ENCODE data around the gene ZDHHC7.

ZDHHC7 gene

DNA sequence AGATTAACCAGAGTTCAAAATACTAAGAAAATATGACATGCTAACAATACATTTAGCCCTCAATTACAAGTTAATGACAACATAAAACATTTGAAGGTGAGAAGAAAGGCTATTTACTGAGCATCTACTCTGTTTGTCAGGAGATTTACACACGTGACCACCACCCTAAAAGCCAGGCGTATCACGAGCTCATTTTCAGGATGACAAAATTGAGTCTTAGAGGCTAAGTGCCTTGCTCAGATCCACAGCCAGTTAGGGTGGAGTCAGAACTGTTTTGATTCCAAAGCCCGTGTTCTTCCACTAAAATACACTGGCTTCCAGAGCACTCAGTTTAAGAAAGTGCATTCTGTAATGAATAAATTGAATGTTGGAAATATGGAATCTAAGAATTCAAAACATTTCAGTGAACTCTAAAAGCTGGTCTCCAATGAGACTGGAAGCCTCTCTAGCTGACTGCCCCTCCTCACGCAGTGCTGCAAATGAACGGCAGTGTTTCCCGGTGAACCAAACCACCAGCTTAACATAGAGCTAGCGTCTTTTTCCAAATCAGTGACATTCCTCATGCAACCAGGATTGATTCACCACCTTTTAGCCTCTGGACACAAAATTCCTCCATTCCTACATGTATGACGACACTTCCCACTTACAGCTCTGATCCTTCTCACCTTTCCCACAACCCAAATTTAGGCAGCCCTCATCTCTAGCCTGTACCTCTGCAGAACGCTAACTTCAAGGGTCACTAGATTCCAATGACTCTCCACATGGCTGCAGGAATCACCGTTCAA, 5.9 kb downstream of the ZDHHC7 start:
- Histone ChIP-seq H3K27ac (peak overlapping the region; percentile 86), H3K27me3 (replicated peaks) (no peaks in the 10 kb centered on the region), H3K36me3 (replicated peaks) (no peaks in the 10 kb centered on the region), H3K4me3 (ENCODE audit: low read depth, low read length) (no peak overlapping the region)
- TF ChIP-seq, protein P1, sequence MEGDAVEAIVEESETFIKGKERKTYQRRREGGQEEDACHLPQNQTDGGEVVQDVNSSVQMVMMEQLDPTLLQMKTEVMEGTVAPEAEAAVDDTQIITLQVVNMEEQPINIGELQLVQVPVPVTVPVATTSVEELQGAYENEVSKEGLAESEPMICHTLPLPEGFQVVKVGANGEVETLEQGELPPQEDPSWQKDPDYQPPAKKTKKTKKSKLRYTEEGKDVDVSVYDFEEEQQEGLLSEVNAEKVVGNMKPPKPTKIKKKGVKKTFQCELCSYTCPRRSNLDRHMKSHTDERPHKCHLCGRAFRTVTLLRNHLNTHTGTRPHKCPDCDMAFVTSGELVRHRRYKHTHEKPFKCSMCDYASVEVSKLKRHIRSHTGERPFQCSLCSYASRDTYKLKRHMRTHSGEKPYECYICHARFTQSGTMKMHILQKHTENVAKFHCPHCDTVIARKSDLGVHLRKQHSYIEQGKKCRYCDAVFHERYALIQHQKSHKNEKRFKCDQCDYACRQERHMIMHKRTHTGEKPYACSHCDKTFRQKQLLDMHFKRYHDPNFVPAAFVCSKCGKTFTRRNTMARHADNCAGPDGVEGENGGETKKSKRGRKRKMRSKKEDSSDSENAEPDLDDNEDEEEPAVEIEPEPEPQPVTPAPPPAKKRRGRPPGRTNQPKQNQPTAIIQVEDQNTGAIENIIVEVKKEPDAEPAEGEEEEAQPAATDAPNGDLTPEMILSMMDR (IDR thresholded peaks at IDR 0.05; ENCODE audit: low read depth, low read length, missing control alignments), result no peak
- no peak for DNase-seq
- in situ Hi-C loops (cut with HindIII; ENCODE audit: low pct_ligation_motif_present, low sequenced_read_pairs), result no loop called here

DNA sequence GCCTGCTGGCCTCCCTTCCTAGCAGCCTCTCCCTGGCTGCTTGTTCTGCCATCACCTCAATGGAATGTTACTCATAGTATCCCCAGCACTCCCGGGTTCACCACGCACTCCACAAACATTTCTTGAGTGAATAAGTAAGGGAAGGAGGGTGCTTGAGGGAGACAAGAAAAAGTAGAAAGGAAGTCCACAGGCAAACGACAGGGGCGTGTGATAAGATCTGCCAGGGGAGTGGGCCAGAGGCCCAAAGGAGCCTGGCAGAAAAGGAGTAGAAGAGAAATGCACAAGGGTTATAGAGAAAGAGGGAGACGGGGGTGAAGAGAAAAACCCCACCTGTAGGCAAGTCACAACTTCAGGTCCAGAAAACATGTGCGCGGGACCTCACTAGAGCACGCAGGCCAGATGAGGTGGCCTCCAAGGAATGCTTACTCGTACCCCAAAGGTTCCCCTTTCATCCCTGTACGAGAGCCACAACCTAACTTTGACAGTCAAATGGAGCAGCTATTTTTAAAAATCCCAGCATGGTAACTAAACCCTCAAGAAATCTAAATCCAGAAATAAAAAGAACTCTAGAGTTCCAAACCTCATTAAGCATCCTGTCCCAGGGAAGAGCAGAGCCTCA, 6.6 kb downstream of the ZDHHC7 start:
- Histone ChIP-seq H3K36me3 (replicated peaks) (no peaks in the 10 kb centered on the region), H3K27ac (peak overlapping the region; percentile 86), H3K4me3 (ENCODE audit: low read depth, low read length) (no peak overlapping the region), H3K27me3 (replicated peaks) (no peaks in the 10 kb centered on the region)
- TF ChIP-seq, protein P1 (IDR thresholded peaks at IDR 0.05; ENCODE audit: low read depth, low read length, missing control alignments), result peak; percentile 9
- DNase-seq, result peak; percentile 84
- in situ Hi-C loops (cut with HindIII; ENCODE audit: low pct_ligation_motif_present, low sequenced_read_pairs), result no loop called here

DNA sequence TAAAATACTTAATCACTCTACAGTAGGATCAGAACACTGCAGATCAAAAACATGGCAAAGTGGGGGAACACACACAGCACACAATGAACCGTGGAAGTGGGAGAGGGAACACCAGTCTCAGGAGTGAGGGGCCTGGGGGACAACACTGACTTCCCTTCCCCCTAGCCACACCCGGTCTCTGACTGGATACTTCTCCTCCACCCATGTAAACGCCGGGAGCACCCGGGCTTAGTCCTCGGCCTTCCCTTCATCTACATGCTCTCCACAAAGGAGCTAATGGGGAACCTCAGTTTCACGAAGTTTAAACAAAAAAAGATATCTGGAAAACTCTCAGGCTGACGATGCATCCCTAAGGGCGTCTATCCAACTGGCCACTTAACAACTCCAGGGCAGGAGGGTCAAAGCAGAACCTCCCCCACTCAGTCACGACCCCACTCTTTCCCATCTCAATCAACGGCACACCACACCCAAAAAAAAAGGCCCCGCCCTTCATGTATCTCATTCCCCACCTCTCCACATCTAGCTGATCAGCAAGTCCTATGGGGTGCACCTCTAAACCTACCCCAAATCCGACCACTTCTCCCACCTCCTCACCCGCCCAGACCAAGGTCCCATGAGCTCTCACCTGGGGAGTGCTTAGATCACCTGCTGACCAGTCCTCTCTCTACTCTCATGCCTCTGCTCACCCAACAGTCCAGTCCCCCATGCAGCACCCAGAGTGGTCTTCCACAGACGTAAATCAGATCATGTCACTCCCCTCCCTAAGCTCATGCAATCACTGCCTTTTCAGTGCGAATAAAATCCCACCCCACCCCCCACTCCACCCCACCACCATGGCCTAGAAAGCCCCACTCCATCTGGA, 7.4 kb downstream of the ZDHHC7 start:
- Histone ChIP-seq H3K27me3 (replicated peaks) (no peaks in the 10 kb centered on the region), H3K36me3 (replicated peaks) (no peaks in the 10 kb centered on the region), H3K27ac (peak overlapping the region; percentile 86), H3K4me3 (ENCODE audit: low read depth, low read length) (no peak overlapping the region)
- DNase-seq, result no peak
- in situ Hi-C loops (cut with HindIII; ENCODE audit: low pct_ligation_motif_present, low sequenced_read_pairs), result no loop called here
- TF ChIP-seq, protein P1 (IDR thresholded peaks at IDR 0.05; ENCODE audit: low read depth, low read length, missing control alignments), result no peak

GRCh38 chr16:85003076-85003475, 8.3 kb downstream of the ZDHHC7 start:
- peak overlapping the region; percentile 86 for H3K27ac ChIP-seq
- in situ Hi-C loops (cut with HindIII; ENCODE audit: low pct_ligation_motif_present, low sequenced_read_pairs), result no loop called here
- no peaks in the 10 kb centered on the region for H3K36me3 ChIP-seq (replicated peaks)
- TF ChIP-seq, protein P1 (IDR thresholded peaks at IDR 0.05; ENCODE audit: low read depth, low read length, missing control alignments), result no peak
- H3K4me3 ChIP-seq (ENCODE audit: low read depth, low read length), result no peak overlapping the region
- no peak for DNase-seq
- H3K27me3 ChIP-seq (replicated peaks), result no peaks in the 10 kb centered on the region

- TF ChIP-seq, protein P1 (IDR thresholded peaks at IDR 0.05; ENCODE audit: low read depth, low read length, missing control alignments), result no peak
- in situ Hi-C loops (cut with HindIII; ENCODE audit: low pct_ligation_motif_present, low sequenced_read_pairs), result no loop called here
- no peak overlapping the region for H3K4me3 ChIP-seq (ENCODE audit: low read depth, low read length)
- H3K27me3 ChIP-seq (replicated peaks), result no peaks in the 10 kb centered on the region
- H3K36me3 ChIP-seq (replicated peaks), result no peaks in the 10 kb centered on the region
- DNase-seq, result no peak
- peak overlapping the region; percentile 86 for H3K27ac ChIP-seq
Measured at GRCh38 chr16:85002608-85003007, 8.7 kb downstream of the ZDHHC7 start.

All from brain microvascular endothelial cell (primary cell).